Measurements from ENCODE around the gene RPS21.

Gene RPS21

DNA sequence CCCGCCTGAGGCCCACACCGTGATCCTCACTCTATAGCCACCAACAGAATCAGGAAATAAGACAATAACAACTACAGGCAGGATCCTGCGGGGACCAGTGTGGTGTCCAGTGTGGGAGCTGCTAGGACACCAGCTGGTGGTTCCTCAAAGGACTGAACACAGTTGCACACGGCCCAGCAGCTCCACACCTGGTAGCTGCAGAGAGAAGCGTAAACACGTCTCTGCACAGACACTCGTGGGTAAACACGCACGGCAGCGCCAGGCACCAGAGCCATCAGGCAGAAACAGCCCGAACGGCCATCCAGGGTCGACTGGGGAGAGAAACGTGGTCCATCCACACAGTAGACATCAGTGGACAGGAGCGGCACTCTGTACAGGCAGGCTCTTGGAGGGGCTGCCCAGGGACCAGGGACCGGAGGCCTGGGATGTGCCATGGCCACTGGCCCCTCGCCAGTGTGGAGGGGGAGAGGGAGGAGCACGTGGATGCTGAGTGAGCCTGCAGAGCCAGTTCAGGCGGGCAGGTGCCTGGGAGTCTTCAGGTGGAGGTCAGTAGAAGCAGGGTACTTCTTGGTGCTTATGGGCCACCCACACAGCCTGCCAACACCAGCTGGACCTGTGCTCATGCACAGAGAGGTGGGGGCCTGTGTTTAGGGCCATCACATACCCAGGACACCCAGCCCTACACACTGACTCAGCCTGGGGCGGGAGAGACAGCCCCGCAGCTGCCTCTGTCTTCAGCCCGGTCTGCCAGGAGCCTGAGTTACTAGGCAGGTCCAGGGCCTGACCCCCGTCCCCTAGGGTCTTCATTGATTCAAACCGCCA, 12.4 kb upstream of the RPS21 start:
- Histone ChIP-seq H3K4me3 (ENCODE audit: insufficient read depth, low read length, poor library complexity, severe bottlenecking) (no peak overlapping the region), H3F3A (ENCODE audit: insufficient read depth) (no peaks in the 10 kb centered on the region), H3K36me3 (ENCODE audit: low read length) (no peaks in the 10 kb centered on the region), H2AFZ (ENCODE audit: low read depth, low read length, severe bottlenecking) (no peak overlapping the region), H3K27ac (ENCODE audit: low read depth, low read length) (no peak overlapping the region), H3K27me3 (ENCODE audit: low read length) (no peaks in the 10 kb centered on the region), H3K4me2 (ENCODE audit: low read depth, low read length, poor library complexity, severe bottlenecking) (no peak overlapping the region), H3K9ac (ENCODE audit: low read length) (no peak overlapping the region), H3K9me3 (ENCODE audit: insufficient read depth, low read length) (no peaks in the 10 kb centered on the region), H4K20me1 (ENCODE audit: low read depth, low read length) (no peaks in the 10 kb centered on the region), H3K9me2 (replicated peaks; ENCODE audit: insufficient read depth, low read length) (no peaks in the 10 kb centered on the region), H3K79me2 (ENCODE audit: insufficient read depth, low read length) (no peaks in the 10 kb centered on the region)
- TF ChIP-seq, protein P1, sequence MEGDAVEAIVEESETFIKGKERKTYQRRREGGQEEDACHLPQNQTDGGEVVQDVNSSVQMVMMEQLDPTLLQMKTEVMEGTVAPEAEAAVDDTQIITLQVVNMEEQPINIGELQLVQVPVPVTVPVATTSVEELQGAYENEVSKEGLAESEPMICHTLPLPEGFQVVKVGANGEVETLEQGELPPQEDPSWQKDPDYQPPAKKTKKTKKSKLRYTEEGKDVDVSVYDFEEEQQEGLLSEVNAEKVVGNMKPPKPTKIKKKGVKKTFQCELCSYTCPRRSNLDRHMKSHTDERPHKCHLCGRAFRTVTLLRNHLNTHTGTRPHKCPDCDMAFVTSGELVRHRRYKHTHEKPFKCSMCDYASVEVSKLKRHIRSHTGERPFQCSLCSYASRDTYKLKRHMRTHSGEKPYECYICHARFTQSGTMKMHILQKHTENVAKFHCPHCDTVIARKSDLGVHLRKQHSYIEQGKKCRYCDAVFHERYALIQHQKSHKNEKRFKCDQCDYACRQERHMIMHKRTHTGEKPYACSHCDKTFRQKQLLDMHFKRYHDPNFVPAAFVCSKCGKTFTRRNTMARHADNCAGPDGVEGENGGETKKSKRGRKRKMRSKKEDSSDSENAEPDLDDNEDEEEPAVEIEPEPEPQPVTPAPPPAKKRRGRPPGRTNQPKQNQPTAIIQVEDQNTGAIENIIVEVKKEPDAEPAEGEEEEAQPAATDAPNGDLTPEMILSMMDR (IDR thresholded peaks at IDR 0.05; ENCODE audit: insufficient read depth, low read length, poor library complexity, severe bottlenecking): no peak
- TF ChIP-seq EZH2phosphoT487 (conservative IDR thresholded peaks at IDR 0.05; ENCODE audit: low read length): no peak

DNA sequence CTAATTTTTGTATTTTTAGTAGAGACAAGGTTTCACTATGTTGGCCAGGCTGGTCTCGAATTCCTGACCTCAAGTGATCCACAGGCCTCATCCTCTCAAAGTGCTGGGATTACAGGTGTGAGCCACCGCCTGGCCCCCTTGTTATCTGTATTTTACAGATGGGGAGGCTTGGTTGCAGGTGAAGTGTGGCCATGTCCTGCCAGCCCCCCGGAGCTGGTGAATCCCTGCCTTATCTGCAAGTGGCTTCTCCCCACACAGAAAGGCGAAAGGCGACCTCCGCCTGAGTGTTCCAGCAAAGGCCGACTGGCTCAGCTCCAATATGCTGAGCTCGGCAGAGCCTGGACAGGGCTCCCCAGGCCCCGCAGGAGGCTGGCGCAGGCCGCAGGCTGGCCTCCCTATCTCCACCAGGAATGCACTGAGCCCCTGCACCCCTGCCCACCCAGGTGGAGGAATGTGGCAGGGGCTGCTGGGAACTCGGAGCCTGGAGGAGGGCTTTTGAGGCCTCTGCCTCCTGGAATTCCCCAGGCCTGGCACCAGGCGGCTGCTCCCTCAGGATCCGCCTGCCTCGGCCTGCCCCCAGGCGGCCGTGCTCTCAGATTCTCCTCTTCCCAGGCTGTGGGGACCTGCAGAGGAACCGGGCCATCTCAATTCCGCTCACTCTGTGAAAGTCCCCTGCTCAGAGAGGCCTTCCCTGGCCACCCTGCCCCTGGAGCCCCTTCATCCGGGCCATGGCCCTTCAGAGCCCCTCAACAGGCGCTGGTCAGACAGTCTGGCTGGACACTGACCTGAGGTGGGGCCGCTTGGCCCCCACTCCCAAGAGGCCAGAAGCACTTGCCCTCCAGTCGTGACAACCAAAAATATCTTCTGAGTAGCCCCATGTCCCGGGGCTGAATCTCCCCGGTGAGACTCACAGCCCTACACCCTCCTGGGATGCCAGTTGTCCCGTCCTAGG, 10.5 kb upstream of the RPS21 start:
- H4K20me1 ChIP-seq (ENCODE audit: low read depth, low read length): no peaks in the 10 kb centered on the region
- H3F3A ChIP-seq (ENCODE audit: insufficient read depth): no peaks in the 10 kb centered on the region
- no peak overlapping the region for H2AFZ ChIP-seq (ENCODE audit: low read depth, low read length, severe bottlenecking)
- no peaks in the 10 kb centered on the region for H3K9me2 ChIP-seq (replicated peaks; ENCODE audit: insufficient read depth, low read length)
- no peaks in the 10 kb centered on the region for H3K36me3 ChIP-seq (ENCODE audit: low read length)
- H3K9ac ChIP-seq (ENCODE audit: low read length): no peak overlapping the region
- H3K79me2 ChIP-seq (ENCODE audit: insufficient read depth, low read length): no peaks in the 10 kb centered on the region
- H3K4me3 ChIP-seq (ENCODE audit: insufficient read depth, low read length, poor library complexity, severe bottlenecking): no peak overlapping the region
- H3K4me2 ChIP-seq (ENCODE audit: low read depth, low read length, poor library complexity, severe bottlenecking): no peak overlapping the region
- H3K9me3 ChIP-seq (ENCODE audit: insufficient read depth, low read length): no peaks in the 10 kb centered on the region
- no peak overlapping the region for H3K27ac ChIP-seq (ENCODE audit: low read depth, low read length)
- no peak for TF ChIP-seq EZH2phosphoT487 (conservative IDR thresholded peaks at IDR 0.05; ENCODE audit: low read length)
- TF ChIP-seq, protein P1 (IDR thresholded peaks at IDR 0.05; ENCODE audit: insufficient read depth, low read length, poor library complexity, severe bottlenecking): no peak
- no peaks in the 10 kb centered on the region for H3K27me3 ChIP-seq (ENCODE audit: low read length)

DNA sequence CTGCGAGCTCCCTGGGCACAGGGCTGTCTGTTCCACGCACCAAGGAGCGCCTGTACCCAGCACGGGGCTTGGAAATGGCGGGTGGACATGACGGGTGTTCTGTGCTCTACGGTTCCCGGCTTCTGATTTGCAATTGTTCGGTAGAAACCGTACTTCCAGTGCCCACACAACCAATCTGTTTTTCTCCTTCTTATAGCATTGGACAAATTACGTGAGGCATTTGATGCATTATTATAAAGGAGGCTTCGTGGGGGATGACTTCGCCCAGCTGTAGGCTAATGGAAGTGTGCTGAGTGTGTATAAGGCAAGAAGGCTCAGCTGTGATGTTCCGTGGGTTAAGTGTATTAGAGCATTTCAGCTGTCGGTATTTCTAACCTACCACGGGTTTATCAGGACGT, 9.8 kb upstream of the RPS21 start:
- H3K79me2 ChIP-seq (ENCODE audit: insufficient read depth, low read length): no peaks in the 10 kb centered on the region
- no peak overlapping the region for H2AFZ ChIP-seq (ENCODE audit: low read depth, low read length, severe bottlenecking)
- H3K27me3 ChIP-seq (ENCODE audit: low read length): no peaks in the 10 kb centered on the region
- H3K36me3 ChIP-seq (ENCODE audit: low read length): peaks cover 3% of the 10 kb centered on the region; the same call in 1 of the 2 replicates
- no peaks in the 10 kb centered on the region for H3K9me3 ChIP-seq (ENCODE audit: insufficient read depth, low read length)
- TF ChIP-seq, protein P1 (IDR thresholded peaks at IDR 0.05; ENCODE audit: insufficient read depth, low read length, poor library complexity, severe bottlenecking): no peak
- TF ChIP-seq EZH2phosphoT487 (conservative IDR thresholded peaks at IDR 0.05; ENCODE audit: low read length): no peak
- H3K27ac ChIP-seq (ENCODE audit: low read depth, low read length): no peak overlapping the region
- H3K9ac ChIP-seq (ENCODE audit: low read length): no peak overlapping the region
- no peaks in the 10 kb centered on the region for H3K9me2 ChIP-seq (replicated peaks; ENCODE audit: insufficient read depth, low read length)
- no peak overlapping the region for H3K4me2 ChIP-seq (ENCODE audit: low read depth, low read length, poor library complexity, severe bottlenecking)
- no peaks in the 10 kb centered on the region for H3F3A ChIP-seq (ENCODE audit: insufficient read depth)
- no peak overlapping the region for H3K4me3 ChIP-seq (ENCODE audit: insufficient read depth, low read length, poor library complexity, severe bottlenecking)
- H4K20me1 ChIP-seq (ENCODE audit: low read depth, low read length): no peaks in the 10 kb centered on the region
